Fibroblast of lung (primary cell): ENCODE results near the gene FILIP1L. TPM values are rescaled to one million over a fixed set of nuclear protein-coding genes. Genes with fewer than 3 reads are reported as not detected.

ENCODE experiments used
- DNase-seq, 2 donors: peaks; one replicate each; pipeline versions ENCODE4 v3.0.0 to v3.0.0-alpha.2; 2010; ENCODE audit warnings: low read depth in 2 of 2
- H2AFZ ChIP-seq: 2 replicates; pipeline ENCODE4 v1.5.1; 2012; ENCODE audit warnings: low read length, control low read depth, inconsistent platforms
- H3K27ac ChIP-seq: 2 replicates; pipeline ENCODE4 v1.5.1; 2011; ENCODE audit warnings: low read length, control low read depth; ENCODE audit not compliant: insufficient read depth
- H3K27me3 ChIP-seq: 2 replicates; pipeline ENCODE4 v1.5.1; 2011; ENCODE audit warnings: mild to moderate bottlenecking, low read length; ENCODE audit not compliant: control insufficient read depth, insufficient read depth
- H3K36me3 ChIP-seq: 2 replicates; pipeline ENCODE4 v1.5.1; 2011; ENCODE audit warnings: low read length; ENCODE audit not compliant: control insufficient read depth, insufficient read depth
- H3K4me1 ChIP-seq: 2 replicates; pipeline ENCODE4 v1.5.1; 2011; ENCODE audit warnings: low read length; ENCODE audit not compliant: control insufficient read depth, insufficient read depth; ENCODE audit errors: extremely low read depth
- H3K4me2 ChIP-seq: 2 replicates; pipeline ENCODE4 v1.5.1; 2011; ENCODE audit warnings: low read length, control low read depth; ENCODE audit not compliant: insufficient read depth; ENCODE audit errors: extremely low read depth
- H3K4me3 ChIP-seq, 4 experiments: fragments of 200-600 bp in 1 of 4; sonication (generic) in 1 of 4; replicated peaks in 1 of 4; 2 replicates each; pipeline ENCODE4 v1.5.1; 2011 to 2016; ENCODE audit warnings: low read length in 4 of 4, low read depth in 3 of 4, mild to moderate bottlenecking in 3 of 4, control low read depth in 2 of 4, inconsistent platforms in 1 of 4, mixed read lengths in 1 of 4; ENCODE audit not compliant: insufficient read depth in 1 of 4; ENCODE audit errors: control extremely low read depth in 1 of 4
- H3K79me2 ChIP-seq: 2 replicates; pipeline ENCODE4 v1.5.1; 2012; ENCODE audit warnings: mild to moderate bottlenecking, low read length, inconsistent platforms; ENCODE audit not compliant: control insufficient read depth, insufficient read depth
- H3K9ac ChIP-seq: 2 replicates; pipeline ENCODE4 v1.5.1; 2011; ENCODE audit warnings: mild to moderate bottlenecking, low read length, control low read depth; ENCODE audit not compliant: insufficient read depth
- H3K9me3 ChIP-seq: 2 replicates; pipeline ENCODE4 v1.5.1; 2012; ENCODE audit warnings: low read depth, low read length; ENCODE audit not compliant: control insufficient read depth, insufficient read depth
- H4K20me1 ChIP-seq: 2 replicates; pipeline ENCODE4 v1.5.1; 2011; ENCODE audit warnings: low read length; ENCODE audit not compliant: control insufficient read depth, insufficient read depth; ENCODE audit errors: extremely low read depth
- EZH2 ChIP-seq: IDR thresholded peaks from 2 replicates; pipeline ENCODE4 v1.5.1; 2012; ENCODE audit warnings: low read length, control low read depth, mild to moderate bottlenecking; ENCODE audit errors: missing control alignments
- polyA plus RNA-seq, 2 donors: library from polyadenylated mRNA; depleted of rRNA in 1 of 2; stranded (reverse) in 1 of 2; unstranded in 1 of 2; fragments of >200 nt; gene quantifications; 2 replicates each; pipeline ENCODE4 v1.2.1, GENCODE V29; 2011 to 2012; ENCODE audit warnings: missing spikeins in 1 of 2
- total RNA-seq: library from RNA; depleted of rRNA; stranded (reverse); fragments of >200 nt; gene quantifications from 2 replicates; pipeline ENCODE4 v1.2.1, GENCODE V29; 2014
- TF ChIP-seq, protein P1 (sequence below), 2 donors: IDR thresholded peaks in 1 of 2; conservative IDR thresholded peaks in 1 of 2; 1 replicate in 1 of 2; 2 replicates in 1 of 2; pipeline ENCODE4 v1.5.1; 2011 to 2012; ENCODE audit warnings: low read length in 2 of 2, control low read depth in 1 of 2, inconsistent platforms in 1 of 2, low read depth in 1 of 2, mild to moderate bottlenecking in 1 of 2

FILIP1L gene
- total and polyA plus RNA-seq, 2 donors (not counting 1 experiment from before 2014, with no cell fraction given), result 92.8 to 126 TPM

DNA sequence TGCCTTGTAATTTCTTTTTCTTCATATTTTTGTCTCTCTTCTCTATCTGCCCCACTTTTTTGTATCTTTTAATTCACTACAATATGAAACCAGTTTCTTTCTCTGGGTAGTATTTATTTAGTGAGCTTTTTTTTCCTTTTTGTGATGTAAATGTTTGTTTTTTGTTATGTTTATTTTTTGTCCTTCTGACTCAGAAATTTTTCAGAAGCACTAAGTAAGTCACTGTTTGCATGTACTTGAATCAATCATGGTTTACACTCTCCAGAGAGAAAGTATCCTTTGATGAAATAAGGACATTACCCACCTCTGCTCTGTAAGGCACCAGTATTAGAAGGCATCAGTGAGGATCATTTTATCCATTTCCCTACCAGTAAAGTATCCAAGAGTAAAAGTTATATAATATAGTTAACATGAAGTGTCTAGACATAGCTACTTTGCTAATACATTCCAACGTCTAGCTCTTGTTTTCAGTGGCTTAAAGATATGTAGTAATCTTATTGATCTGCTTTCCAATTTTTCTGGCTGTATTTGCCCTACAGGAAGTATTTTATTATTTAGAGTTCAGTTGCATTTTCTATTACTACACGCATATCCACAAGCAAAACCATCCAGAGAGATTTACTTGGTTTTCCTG lies 25.4 kb downstream of the FILIP1L start:
- Histone ChIP-seq H3K9ac (no peak overlapping the region), H2AFZ (no peak overlapping the region), H3K4me3 (no peak overlapping the region), H3K79me2 (no peaks in the 10 kb centered on the region), H3K4me1 (peaks cover 7% of the 10 kb centered on the region), H3K36me3 (no peaks in the 10 kb centered on the region), H3K27me3 (no peaks in the 10 kb centered on the region), H3K27ac (no peak overlapping the region), H3K9me3 (no peaks in the 10 kb centered on the region), H3K4me2 (no peak overlapping the region), H4K20me1 (no peaks in the 10 kb centered on the region)
- TF ChIP-seq, protein P1, sequence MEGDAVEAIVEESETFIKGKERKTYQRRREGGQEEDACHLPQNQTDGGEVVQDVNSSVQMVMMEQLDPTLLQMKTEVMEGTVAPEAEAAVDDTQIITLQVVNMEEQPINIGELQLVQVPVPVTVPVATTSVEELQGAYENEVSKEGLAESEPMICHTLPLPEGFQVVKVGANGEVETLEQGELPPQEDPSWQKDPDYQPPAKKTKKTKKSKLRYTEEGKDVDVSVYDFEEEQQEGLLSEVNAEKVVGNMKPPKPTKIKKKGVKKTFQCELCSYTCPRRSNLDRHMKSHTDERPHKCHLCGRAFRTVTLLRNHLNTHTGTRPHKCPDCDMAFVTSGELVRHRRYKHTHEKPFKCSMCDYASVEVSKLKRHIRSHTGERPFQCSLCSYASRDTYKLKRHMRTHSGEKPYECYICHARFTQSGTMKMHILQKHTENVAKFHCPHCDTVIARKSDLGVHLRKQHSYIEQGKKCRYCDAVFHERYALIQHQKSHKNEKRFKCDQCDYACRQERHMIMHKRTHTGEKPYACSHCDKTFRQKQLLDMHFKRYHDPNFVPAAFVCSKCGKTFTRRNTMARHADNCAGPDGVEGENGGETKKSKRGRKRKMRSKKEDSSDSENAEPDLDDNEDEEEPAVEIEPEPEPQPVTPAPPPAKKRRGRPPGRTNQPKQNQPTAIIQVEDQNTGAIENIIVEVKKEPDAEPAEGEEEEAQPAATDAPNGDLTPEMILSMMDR (conservative IDR thresholded peaks at IDR 0.05 in 1 of 2, IDR thresholded peaks at IDR 0.05 in 1 of 2; ENCODE audit: low read depth in 1 of 2, low read length in 2 of 2), result no peak
- TF ChIP-seq EZH2, result no peak
- DNase-seq, result no peak

DNA sequence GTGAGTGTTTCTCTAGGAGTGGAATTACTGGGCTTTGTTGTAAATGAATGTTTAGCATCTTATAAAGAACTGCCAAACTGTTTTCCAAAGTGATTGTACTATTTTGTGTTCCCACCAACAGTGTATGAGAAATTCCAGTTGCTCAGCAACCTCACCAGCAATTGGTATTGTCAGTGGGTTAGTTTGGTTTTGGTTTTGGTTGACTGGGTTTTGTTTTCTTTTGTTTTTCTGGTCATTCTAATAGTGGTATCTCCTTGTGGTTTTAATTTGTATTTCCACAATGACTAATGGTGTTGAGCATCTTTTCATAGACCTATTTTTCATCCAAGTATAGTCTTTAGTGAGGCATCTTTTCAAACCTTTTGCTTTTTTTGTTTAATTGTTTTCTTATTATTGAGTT lies 27.1 kb downstream of the FILIP1L start:
- Histone ChIP-seq H3K9me3 (no peaks in the 10 kb centered on the region), H3K9ac (no peak overlapping the region), H3K27me3 (no peaks in the 10 kb centered on the region), H3K4me3 (no peak overlapping the region), H3K79me2 (no peaks in the 10 kb centered on the region), H3K36me3 (no peaks in the 10 kb centered on the region), H3K27ac (no peak overlapping the region), H3K4me1 (peaks cover 7% of the 10 kb centered on the region), H4K20me1 (no peaks in the 10 kb centered on the region), H3K4me2 (no peak overlapping the region), H2AFZ (no peak overlapping the region)
- no peak for TF ChIP-seq EZH2
- TF ChIP-seq, protein P1 (conservative IDR thresholded peaks at IDR 0.05 in 1 of 2, IDR thresholded peaks at IDR 0.05 in 1 of 2; ENCODE audit: low read depth in 1 of 2, low read length in 2 of 2), result no peak
- DNase-seq, result peak in 1 of 2 donors; percentile 86

DNA sequence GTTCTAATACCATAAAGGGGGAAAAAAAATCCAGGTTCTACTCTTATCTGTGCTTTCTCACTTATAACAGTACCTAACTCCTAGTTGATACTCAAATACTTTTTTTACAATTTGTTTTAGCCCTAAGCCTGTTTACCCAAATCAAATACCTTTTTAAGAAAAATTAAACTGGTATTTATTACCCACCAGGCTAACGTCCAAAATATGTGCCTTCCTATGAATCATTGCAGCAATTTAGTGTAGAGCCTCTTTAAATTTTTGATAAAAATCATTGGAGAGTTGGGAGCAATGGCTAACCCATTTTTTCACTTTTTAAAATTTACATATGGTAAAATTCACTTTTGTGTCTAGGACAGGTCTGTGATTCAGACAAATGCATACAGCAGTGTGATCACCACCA lies 27.9 kb downstream of the FILIP1L start:
- H3K36me3 ChIP-seq, result no peaks in the 10 kb centered on the region
- H3K4me2 ChIP-seq, result no peak overlapping the region
- H3K4me1 ChIP-seq, result peaks cover 7% of the 10 kb centered on the region
- H3K9me3 ChIP-seq, result no peaks in the 10 kb centered on the region
- no peaks in the 10 kb centered on the region for H3K79me2 ChIP-seq
- no peak overlapping the region for H3K4me3 ChIP-seq
- no peak overlapping the region for H3K9ac ChIP-seq
- TF ChIP-seq, protein P1 (conservative IDR thresholded peaks at IDR 0.05 in 1 of 2, IDR thresholded peaks at IDR 0.05 in 1 of 2; ENCODE audit: low read depth in 1 of 2, low read length in 2 of 2), result no peak
- no peak for TF ChIP-seq EZH2
- DNase-seq, result no peak
- H3K27ac ChIP-seq, result no peak overlapping the region
- no peak overlapping the region for H2AFZ ChIP-seq
- H4K20me1 ChIP-seq, result no peaks in the 10 kb centered on the region
- H3K27me3 ChIP-seq, result no peaks in the 10 kb centered on the region
